Breast epithelium (tissue), 3 donors: Measurements from ENCODE around the gene EARS2.

Experiments
- CTCF ChIP-seq, 3 donors: fragments of 450-650 bp; IDR thresholded peaks; one replicate each; pipeline ENCODE4 v1.5.1; 2016 to 2017; ENCODE audit warnings: antibody characterized with exemption in 3 of 3, mild to moderate bottlenecking in 3 of 3, moderate library complexity in 3 of 3
- POLR2A ChIP-seq: fragments of 450-650 bp; IDR thresholded peaks from one replicate; pipeline ENCODE4 v1.6.1; 2016; ENCODE audit warnings: antibody characterized with exemption, mild to moderate bottlenecking, moderate library complexity
- POLR2AphosphoS5 ChIP-seq, 3 donors: sonication (generic); formaldehyde crosslinking; IDR thresholded peaks; one replicate each; pipeline ENCODE4 v1.6.1; 2017; ENCODE audit warnings: antibody characterized with exemption in 3 of 3

GRCh38 chr16:23502466-23502865, 54.7 kb downstream of the EARS2 start:
- TF ChIP-seq CTCF (IDR thresholded peaks at IDR 0.05) (no peak), POLR2AphosphoS5 (IDR thresholded peaks at IDR 0.05) (no peak), POLR2A (no peak)
